ENCODE measurements around the gene BABAM1.

The BABAM1 gene

DNA sequence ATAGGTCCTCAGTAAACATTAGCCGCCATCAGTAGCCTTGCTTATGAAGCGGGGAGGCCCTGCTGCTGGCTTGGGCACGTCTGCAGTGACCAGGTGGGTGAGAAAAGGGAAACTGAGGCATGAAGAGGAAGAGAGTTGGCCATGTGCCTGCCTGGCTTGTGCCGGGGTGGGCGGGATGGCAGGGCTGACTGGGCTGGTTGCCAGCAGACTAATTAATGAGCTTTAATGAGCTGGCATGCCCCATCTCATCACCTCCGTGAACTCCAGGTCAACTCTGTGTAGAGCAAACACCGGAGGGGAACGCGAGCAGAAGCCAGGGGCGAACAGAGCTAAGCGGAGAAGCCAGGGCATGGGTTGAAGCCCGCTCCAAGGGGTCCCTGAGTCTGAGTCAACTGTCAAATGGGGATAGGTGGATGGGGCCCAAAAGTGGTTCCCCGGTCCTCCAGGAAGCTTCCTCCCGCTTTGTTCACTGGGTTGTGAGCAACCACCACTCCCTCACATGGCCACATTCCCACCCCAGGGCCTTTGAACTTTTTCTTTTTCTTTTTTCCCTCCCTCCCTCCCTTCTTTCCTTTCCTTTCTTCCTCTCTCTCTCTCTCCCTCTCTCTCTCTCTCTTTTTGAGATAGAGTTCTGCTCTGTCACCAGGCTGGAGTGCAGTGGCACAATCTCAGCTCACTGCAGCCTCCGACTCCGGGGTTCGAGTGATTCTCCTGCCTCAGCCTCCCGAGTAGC lies 30.3 kb upstream of the BABAM1 start:
- no peak for DNase-seq (ENCODE audit: low spot score)
- TF ChIP-seq, protein P1, sequence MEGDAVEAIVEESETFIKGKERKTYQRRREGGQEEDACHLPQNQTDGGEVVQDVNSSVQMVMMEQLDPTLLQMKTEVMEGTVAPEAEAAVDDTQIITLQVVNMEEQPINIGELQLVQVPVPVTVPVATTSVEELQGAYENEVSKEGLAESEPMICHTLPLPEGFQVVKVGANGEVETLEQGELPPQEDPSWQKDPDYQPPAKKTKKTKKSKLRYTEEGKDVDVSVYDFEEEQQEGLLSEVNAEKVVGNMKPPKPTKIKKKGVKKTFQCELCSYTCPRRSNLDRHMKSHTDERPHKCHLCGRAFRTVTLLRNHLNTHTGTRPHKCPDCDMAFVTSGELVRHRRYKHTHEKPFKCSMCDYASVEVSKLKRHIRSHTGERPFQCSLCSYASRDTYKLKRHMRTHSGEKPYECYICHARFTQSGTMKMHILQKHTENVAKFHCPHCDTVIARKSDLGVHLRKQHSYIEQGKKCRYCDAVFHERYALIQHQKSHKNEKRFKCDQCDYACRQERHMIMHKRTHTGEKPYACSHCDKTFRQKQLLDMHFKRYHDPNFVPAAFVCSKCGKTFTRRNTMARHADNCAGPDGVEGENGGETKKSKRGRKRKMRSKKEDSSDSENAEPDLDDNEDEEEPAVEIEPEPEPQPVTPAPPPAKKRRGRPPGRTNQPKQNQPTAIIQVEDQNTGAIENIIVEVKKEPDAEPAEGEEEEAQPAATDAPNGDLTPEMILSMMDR (IDR thresholded peaks at IDR 0.05; ENCODE audit: borderline replicate concordance, control extremely low read depth, extremely low read depth, insufficient read depth, missing control alignments): no peak
- in situ Hi-C loops (cut with MboI; ENCODE audit: low sequenced_read_pairs, unreplicated experiment): loop anchor here (25.0 kb wide), 1 partner anchor 175 kb away; no protein-coding TSS in a partner anchor

DNA sequence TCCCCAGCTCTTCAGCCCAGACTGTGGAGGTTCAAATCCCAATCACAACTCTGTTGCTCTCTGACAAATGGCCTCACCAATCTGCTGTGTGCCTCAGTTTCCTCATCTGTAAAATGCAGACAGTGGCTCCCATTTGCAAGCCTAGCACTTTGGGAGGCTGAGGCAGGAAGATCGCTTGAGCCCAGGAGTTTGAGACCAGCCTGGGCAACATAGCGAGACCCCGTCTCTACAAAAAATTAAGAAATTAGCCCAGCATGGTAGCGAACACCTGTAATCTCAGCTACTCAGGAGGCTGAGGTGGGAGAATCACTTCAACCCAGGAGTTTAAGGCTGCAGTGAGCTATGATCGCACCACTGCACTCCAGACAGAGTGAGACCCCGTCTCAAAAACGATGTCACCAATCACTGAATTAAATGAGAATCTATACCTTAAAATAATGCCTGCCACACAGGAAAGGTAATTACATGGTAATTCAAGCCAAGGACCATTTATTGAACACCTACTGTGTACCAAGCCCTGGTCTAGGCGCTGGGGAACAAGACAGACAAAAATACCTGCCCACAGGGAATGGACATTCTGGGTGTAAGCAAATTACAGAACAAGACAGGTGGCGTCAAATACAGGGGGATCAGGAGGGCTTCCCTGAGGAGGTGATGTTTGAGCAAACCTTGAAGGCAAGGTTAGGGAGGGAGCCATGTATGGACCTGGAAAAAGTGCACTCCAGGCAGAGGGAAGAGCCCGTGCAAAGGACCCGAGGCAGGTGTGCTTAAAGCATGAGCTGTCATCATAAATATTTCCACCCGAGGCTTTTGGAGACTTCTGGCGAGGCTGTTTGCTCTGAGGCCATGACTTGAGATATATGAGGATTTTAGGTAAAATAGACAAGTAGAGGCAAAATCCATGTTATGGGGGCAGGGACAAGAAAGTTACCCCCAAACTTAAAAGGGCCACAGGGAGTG lies 29.2 kb upstream of the BABAM1 start:
- in situ Hi-C loops (cut with MboI; ENCODE audit: low sequenced_read_pairs, unreplicated experiment): loop anchor here (25.0 kb wide), 1 partner anchor 176 kb away; no protein-coding TSS in a partner anchor
- TF ChIP-seq, protein P1 (IDR thresholded peaks at IDR 0.05; ENCODE audit: borderline replicate concordance, control extremely low read depth, extremely low read depth, insufficient read depth, missing control alignments): no peak
- DNase-seq (ENCODE audit: low spot score): no peak

DNA sequence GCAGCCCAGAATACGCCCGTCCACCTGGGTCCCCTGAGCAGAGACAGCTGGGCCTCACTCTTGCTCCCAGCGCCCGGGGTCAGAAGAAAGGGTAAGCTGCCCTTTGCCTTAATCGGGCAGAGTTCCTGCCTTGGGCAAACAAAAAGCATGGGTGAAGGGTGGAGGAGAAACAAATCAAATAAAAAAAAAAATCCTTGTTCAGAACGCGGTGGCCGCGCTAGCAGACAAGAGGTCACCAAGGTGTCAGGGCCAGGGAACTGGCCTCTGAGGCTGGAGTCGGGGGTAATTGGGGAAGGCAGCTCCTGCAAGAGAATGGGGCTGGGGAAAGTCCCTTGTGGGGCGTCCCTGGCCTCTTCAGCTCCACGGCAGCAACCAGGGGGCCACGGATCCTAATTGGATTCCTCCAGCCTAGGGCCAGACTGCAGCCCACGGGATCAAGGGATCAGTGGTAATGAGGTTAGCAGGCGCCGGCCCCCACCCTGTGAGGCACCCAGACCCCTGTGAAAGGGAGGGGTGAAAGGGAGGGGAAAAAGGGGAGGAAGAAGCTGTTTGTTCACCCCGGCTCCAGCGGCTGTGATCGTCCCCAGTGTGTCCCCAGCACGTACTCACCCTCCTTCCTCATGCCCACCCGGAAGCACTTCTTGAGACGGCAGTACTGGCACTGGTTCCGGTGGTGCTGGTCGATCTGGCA lies 27.0 kb upstream of the BABAM1 start:
- in situ Hi-C loops (cut with MboI; ENCODE audit: low sequenced_read_pairs, unreplicated experiment): loop anchor here (25.0 kb wide), 1 partner anchor 178 kb away; no protein-coding TSS in a partner anchor
- TF ChIP-seq, protein P1 (IDR thresholded peaks at IDR 0.05; ENCODE audit: borderline replicate concordance, control extremely low read depth, extremely low read depth, insufficient read depth, missing control alignments): no peak
- no peak for DNase-seq (ENCODE audit: low spot score)

DNA sequence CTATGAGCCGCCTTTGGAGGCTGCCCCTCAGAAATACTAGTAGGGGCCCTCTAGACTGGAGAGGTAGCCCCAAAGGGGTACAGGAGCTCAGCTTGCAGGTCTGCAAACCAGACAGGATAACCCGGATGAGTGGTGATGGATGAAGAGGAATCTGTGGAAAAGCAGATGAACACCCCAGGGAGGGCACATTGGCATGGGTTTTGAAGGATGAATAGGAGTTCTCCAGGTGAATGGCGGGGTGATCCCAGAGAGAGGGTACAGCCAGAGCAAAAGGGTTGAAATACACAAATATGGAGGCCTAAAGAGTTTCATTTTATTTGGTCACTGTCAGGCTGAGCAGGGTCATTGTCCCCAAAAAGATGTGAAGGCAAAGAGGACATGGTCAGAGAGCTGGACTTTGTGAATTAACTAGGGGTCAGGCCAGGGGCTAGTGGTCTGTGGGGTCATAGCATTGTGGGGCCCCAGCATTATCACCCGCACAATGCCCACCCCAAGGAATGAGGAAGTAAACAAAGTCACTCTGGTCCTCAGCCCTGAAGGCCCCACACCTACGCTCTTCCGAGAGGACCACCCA lies 26.3 kb upstream of the BABAM1 start:
- DNase-seq (ENCODE audit: low spot score): no peak
- TF ChIP-seq, protein P1 (IDR thresholded peaks at IDR 0.05; ENCODE audit: borderline replicate concordance, control extremely low read depth, extremely low read depth, insufficient read depth, missing control alignments): no peak
- in situ Hi-C loops (cut with MboI; ENCODE audit: low sequenced_read_pairs, unreplicated experiment): loop anchor here (25.0 kb wide), 1 partner anchor 179 kb away; no protein-coding TSS in a partner anchor

DNA sequence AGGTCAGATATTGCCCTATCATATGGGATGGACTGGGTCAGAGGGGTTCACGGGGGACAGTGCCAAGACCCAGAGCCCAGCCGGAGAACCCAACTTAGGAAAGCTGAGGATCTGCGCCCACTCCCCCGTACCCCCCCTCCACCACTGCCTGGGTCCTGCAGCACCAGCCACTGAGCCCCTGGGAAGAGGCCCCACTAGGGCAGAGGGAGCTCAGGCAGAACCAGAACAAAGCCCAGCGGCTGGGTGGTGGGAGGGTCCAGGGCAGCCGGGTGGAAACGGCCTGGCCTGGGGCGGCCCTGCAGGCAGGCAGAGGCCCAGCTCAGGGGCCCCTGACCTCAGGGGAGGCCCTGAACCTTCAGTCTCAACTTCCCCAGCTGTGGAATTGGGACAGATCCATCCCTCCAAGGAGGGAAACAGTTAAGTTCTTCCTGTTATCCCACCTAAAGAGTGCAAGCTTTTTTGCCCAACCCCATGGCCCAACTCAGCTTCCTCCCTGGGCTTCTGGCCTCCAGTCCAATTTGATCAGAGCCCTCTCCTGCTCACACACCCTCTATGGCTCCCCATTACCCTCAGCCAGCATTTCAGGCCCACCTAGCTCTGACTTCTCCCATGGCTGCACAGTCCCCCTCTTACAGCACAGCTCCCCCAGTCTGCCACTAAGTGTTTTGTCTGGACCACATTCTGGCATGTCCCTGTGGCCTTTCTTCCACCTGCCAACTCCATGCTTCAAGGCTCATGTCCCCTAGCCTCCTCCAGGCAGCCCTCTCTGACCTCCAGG lies 24.6 kb upstream of the BABAM1 start:
- TF ChIP-seq, protein P1 (IDR thresholded peaks at IDR 0.05; ENCODE audit: borderline replicate concordance, control extremely low read depth, extremely low read depth, insufficient read depth, missing control alignments): no peak
- in situ Hi-C loops (cut with MboI; ENCODE audit: low sequenced_read_pairs, unreplicated experiment): loop anchor here (25.0 kb wide), 1 partner anchor 180 kb away; no protein-coding TSS in a partner anchor
- no peak for DNase-seq (ENCODE audit: low spot score)
